Endothelial cell (in vitro differentiated cells): ENCODE data around the gene RBP3. TPM values are rescaled to one million over a fixed set of nuclear protein-coding genes. Genes with fewer than 3 reads are reported as not detected.

Experiments used
- DNase-seq: peaks from one replicate; pipeline ENCODE4 v3.0.0; 2021; ENCODE audit warnings: low spot score
- H3K27ac Mint-ChIP-seq: one replicate; pipeline ENCODE4 v1.8.0; 2021; ENCODE audit warnings: mixed read lengths, inconsistent platforms; ENCODE audit not compliant: unreplicated experiment
- H3K27me3 Mint-ChIP-seq: one replicate; pipeline ENCODE4 v1.8.0; 2021; ENCODE audit warnings: mild to moderate bottlenecking, moderate library complexity, mixed read lengths, inconsistent platforms; ENCODE audit not compliant: unreplicated experiment
- H3K36me3 Mint-ChIP-seq: one replicate; pipeline ENCODE4 v1.8.0; 2021; ENCODE audit warnings: mild to moderate bottlenecking, low read depth, mixed read lengths, inconsistent platforms; ENCODE audit not compliant: unreplicated experiment
- H3K4me1 Mint-ChIP-seq: one replicate; pipeline ENCODE4 v1.8.0; 2021; ENCODE audit warnings: mild to moderate bottlenecking, mixed read lengths, inconsistent platforms; ENCODE audit not compliant: unreplicated experiment
- H3K4me3 Mint-ChIP-seq: one replicate; pipeline ENCODE4 v1.8.0; 2021; ENCODE audit warnings: mild to moderate bottlenecking, mixed read lengths, inconsistent platforms; ENCODE audit not compliant: unreplicated experiment
- H3K9me3 Mint-ChIP-seq: one replicate; pipeline ENCODE4 v1.8.0; 2021; ENCODE audit warnings: mixed read lengths, inconsistent platforms; ENCODE audit not compliant: unreplicated experiment
- total RNA-seq: library from RNA; stranded (reverse); fragmentation: NEBNext Ultra II Directional; extraction: Animal tissue kit (Norgen Biotek cat#: 25700); gene quantifications from one replicate; pipeline ENCODE4 v1.2.1, GENCODE V29; 2021; ENCODE audit not compliant: unreplicated experiment
- TF ChIP-seq, protein P1 (sequence below): fragments of 200-600 bp; sonication (generic); IDR thresholded peaks from one replicate; pipeline ENCODE4 v1.5.0; 2021; ENCODE audit warnings: antibody characterized with exemption; ENCODE audit not compliant: unreplicated experiment

The RBP3 gene
- total RNA-seq, 1 donor from 2014 or later: not detected

DNA sequence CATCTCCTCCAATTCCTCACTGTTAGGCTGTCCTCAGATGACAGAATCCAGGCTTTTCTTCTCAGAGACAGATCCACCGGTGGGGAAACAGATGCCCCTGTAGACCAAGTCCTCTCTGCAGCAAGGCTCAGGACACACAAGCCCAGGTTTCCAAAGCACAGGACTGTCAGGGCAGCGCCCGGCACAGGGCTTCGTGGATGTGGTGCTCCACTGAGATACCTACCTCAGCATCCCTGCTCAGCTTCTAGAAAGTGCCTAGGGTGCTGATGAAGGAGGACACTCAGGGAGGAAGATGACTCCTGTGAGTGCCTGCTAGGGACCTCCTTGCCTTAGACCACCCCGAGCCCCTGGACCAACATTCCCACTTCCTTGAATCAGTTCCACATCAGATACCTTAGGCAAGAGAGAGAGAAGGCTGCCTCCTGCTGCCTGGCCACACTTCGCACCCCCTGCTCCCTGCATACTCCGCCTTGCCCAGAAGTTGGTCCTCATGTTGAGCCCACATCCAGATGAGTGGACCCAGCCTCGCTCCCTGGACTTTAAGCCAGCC is 8.9 kb upstream of the RBP3 start:
- no peak overlapping the region for H3K27ac Mint-ChIP-seq
- no peaks in the 10 kb centered on the region for H3K27me3 Mint-ChIP-seq
- H3K36me3 Mint-ChIP-seq: no peaks in the 10 kb centered on the region
- TF ChIP-seq, protein P1, sequence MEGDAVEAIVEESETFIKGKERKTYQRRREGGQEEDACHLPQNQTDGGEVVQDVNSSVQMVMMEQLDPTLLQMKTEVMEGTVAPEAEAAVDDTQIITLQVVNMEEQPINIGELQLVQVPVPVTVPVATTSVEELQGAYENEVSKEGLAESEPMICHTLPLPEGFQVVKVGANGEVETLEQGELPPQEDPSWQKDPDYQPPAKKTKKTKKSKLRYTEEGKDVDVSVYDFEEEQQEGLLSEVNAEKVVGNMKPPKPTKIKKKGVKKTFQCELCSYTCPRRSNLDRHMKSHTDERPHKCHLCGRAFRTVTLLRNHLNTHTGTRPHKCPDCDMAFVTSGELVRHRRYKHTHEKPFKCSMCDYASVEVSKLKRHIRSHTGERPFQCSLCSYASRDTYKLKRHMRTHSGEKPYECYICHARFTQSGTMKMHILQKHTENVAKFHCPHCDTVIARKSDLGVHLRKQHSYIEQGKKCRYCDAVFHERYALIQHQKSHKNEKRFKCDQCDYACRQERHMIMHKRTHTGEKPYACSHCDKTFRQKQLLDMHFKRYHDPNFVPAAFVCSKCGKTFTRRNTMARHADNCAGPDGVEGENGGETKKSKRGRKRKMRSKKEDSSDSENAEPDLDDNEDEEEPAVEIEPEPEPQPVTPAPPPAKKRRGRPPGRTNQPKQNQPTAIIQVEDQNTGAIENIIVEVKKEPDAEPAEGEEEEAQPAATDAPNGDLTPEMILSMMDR: no peak
- H3K4me3 Mint-ChIP-seq: no peak overlapping the region
- H3K4me1 Mint-ChIP-seq: peaks cover 6% of the 10 kb centered on the region
- DNase-seq: no peak
- no peaks in the 10 kb centered on the region for H3K9me3 Mint-ChIP-seq

DNA sequence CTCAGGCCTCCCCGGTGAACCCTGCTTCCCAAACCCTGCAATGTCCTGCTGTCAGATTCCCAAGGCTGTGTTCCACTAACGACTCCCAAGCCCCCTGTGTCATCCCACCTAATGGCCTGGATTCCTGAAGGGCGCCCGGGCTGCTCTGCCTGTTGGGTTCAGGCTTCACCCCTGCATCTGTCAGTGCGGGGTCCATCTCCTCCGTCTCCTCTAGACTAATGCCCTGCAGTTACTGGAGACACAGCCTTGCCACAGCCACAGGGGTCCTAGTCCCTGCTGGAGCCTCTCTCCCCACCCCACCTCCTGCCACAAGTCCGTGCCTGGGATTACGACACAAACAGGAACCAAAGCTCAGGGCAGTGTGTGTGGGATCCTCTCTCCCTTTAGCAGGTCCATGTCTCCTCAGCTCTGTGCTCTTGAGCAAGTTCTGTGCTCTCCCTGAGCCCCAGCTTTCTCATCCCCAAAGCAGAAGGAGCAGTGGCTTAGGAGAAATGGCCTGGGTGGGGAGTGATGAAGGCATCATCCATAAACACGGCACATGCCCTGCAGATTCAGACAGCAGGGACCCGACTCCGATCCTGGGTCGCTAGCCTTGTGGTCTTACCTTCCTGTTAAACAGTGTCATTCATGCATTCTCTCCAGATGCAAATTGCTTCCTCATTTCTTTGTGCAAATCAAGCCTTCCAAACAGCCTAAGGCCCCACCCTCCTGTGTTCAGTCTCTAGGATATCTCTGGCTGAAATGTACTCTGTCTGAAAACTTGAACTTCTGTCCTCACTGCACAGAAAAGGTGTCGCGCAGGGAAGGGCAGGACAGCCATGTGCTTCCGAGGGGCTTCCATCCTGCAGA is 8.2 kb upstream of the RBP3 start:
- Mint-ChIP-seq H3K36me3 (no peaks in the 10 kb centered on the region), H3K9me3 (no peaks in the 10 kb centered on the region), H3K27ac (no peak overlapping the region), H3K27me3 (no peaks in the 10 kb centered on the region), H3K4me3 (no peak overlapping the region), H3K4me1 (peaks cover 6% of the 10 kb centered on the region)
- TF ChIP-seq, protein P1: no peak
- DNase-seq: no peak

DNA sequence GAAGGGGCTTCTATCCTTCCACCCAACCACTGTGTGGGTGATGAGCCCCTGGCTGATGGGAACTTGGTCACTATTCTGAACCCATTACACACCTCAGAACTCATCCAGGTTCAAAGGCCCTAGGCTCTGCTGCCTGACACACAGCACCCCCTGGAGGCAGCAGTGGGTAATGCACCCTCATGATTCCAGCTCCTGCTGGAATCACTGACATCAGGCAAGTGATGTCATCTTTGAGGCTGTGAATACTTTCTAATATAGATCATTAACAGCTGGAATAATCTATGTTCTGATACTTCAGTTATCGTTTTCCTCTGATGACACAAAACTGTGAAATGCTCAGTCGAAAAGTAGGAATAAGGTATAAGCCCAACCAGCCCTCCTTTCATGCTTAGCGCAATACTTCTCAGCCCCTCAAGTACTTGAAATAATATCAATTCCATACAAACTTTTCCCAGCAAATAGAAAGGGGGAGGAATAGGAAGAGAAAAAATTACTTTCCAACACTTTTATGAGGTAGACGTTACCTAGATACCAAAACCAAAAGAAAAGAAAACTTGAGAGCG is 7.5 kb upstream of the RBP3 start:
- H3K4me3 Mint-ChIP-seq: no peak overlapping the region
- H3K9me3 Mint-ChIP-seq: no peaks in the 10 kb centered on the region
- H3K27ac Mint-ChIP-seq: no peak overlapping the region
- no peaks in the 10 kb centered on the region for H3K36me3 Mint-ChIP-seq
- peaks cover 6% of the 10 kb centered on the region for H3K4me1 Mint-ChIP-seq
- peak; percentile 82 for DNase-seq
- TF ChIP-seq, protein P1: peak; percentile 98
- no peaks in the 10 kb centered on the region for H3K27me3 Mint-ChIP-seq

DNA sequence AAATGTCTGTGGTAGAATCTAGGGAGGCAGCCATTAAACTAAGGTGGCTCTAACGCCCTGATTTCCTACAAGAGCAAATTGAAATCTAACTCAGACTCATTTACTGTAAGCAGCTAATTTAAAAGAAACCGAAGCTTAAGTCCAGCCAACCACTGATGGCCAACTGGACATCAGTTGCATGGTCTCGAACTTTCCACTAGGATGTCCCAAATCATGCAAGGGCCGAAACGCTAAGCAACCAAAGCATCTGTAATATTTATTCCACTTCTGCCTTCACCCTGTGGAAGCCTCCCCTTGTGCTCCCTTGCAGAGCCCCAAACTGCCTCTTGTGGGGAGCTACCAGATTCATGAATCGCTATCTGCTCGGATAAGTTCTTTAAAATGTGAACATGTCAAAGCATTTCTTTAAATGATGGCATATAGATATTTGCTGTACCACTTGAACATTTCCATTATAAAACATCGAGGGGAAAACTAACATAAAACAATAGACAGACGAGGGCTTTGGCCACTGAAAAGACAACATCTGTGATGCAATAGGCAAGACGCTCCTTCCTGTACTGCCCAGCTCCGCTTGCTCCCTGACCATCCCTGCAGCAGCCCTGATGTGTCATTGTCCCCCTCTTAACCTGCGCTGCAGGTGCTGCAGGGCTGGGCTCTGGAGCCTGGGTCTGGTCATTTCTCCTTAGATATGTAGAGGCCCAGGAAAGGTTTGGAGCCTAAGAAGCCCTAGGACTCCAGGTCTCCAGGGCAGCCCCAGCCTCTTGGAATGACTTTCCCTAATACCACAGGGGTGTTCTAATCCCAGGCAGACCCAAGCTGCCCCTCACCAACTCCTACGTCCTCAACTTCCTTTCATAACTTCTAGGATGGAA is 2.9 kb upstream of the RBP3 start:
- TF ChIP-seq, protein P1: no peak
- Mint-ChIP-seq H3K27me3 (peaks cover 5% of the 10 kb centered on the region), H3K36me3 (no peaks in the 10 kb centered on the region), H3K27ac (no peak overlapping the region), H3K9me3 (no peaks in the 10 kb centered on the region), H3K4me3 (no peak overlapping the region), H3K4me1 (no peaks in the 10 kb centered on the region)
- DNase-seq: no peak
